Activated T-cell treated with anti-CD3 and anti-CD28 coated beads for 4 hours (primary cell): Measurements from ENCODE around the gene SLC26A11.
"Not testable (repeated sequence)": the region's sequence is repeated elsewhere in the genome, so short reads cannot be mapped to it uniquely, and the experiment has no call there.

ENCODE experiments used
- DNase-seq: peaks from one replicate; pipeline ENCODE4 v3.0.0-alpha.2; 2020

SLC26A11 gene

GRCh38 chr17:80246266-80246681 is 26.0 kb downstream of the SLC26A11 start:
- no peak for DNase-seq

GRCh38 chr17:80246726-80247125 is 26.5 kb downstream of the SLC26A11 start:
- no peak for DNase-seq

GRCh38 chr17:80247561-80247960 is 27.3 kb downstream of the SLC26A11 start:
- no peak for DNase-seq

GRCh38 chr17:80248001-80248893 is 28.0 kb downstream of the SLC26A11 start:
- DNase-seq: no peak

- DNase-seq: no peak
Observed at GRCh38 chr17:80248894-80249710, 28.9 kb downstream of the SLC26A11 start.

- DNase-seq: no peak
Observed at GRCh38 chr17:80251966-80252365, 31.7 kb downstream of the SLC26A11 start.

GRCh38 chr17:80252871-80253270 is 32.6 kb downstream of the SLC26A11 start:
- peak; percentile 75 for DNase-seq

- DNase-seq: no peak
Observed at GRCh38 chr17:80253631-80254395, 33.6 kb downstream of the SLC26A11 start.

- DNase-seq: no peak
Observed at GRCh38 chr17:80254396-80255251, 34.4 kb downstream of the SLC26A11 start.

GRCh38 chr17:80256034-80256350 is 35.8 kb downstream of the SLC26A11 start:
- DNase-seq: no peak

GRCh38 chr17:80257716-80258213 is 37.5 kb downstream of the SLC26A11 start:
- no peak for DNase-seq

- not testable (repeated sequence) for DNase-seq
Observed at GRCh38 chr17:80258296-80258695, 38.1 kb downstream of the SLC26A11 start.

- DNase-seq: no peak
Observed at GRCh38 chr17:80259457-80260068, 39.3 kb downstream of the SLC26A11 start.

GRCh38 chr17:80260069-80260535 is 39.9 kb downstream of the SLC26A11 start:
- DNase-seq: peak; percentile 62

GRCh38 chr17:80260791-80261158 is 40.5 kb downstream of the SLC26A11 start, which contains the start of gene RNF213:
Gene RNF213 (plus strand): TSS chr17:80260852. CDS start chr17:80263682, 2,830 bp downstream.
- no peak for DNase-seq

- no peak for DNase-seq
Observed at GRCh38 chr17:80261159-80261894, 41.1 kb downstream of the SLC26A11 start.

GRCh38 chr17:80261895-80262279 is 41.7 kb downstream of the SLC26A11 start:
- no peak for DNase-seq

- no peak for DNase-seq
Observed at GRCh38 chr17:80262291-80262690, 42.1 kb downstream of the SLC26A11 start.

GRCh38 chr17:80262775-80263244 is 42.6 kb downstream of the SLC26A11 start:
- DNase-seq: no peak
